Myocyte (in vitro differentiated cells): ENCODE data around the gene WFIKKN2. TPM values are rescaled to one million over a fixed set of nuclear protein-coding genes. Genes with fewer than 3 reads are reported as not detected.
A peak's percentile ranks its signal among the peaks of the same experiment; 100 is the strongest.
"Not testable (repeated sequence)": the region's sequence is repeated elsewhere in the genome, so short reads cannot be mapped to it uniquely, and the experiment has no call there.

Source experiments
- DNase-seq: peaks from one replicate; pipeline ENCODE4 v3.0.0-alpha.2; 2012; ENCODE audit warnings: low read depth
- polyA plus RNA-seq: library from polyadenylated mRNA; unstranded; fragments of >200 nt; gene quantifications from one replicate; pipeline ENCODE4 v1.2.1, GENCODE V29; 2012; ENCODE audit warnings: missing spikeins
- total RNA-seq: library from RNA; depleted of rRNA; stranded (reverse); fragments of >200 nt; gene quantifications from 2 replicates; pipeline ENCODE4 v1.2.3, GENCODE V29; 2014

WFIKKN2 gene, protein sequence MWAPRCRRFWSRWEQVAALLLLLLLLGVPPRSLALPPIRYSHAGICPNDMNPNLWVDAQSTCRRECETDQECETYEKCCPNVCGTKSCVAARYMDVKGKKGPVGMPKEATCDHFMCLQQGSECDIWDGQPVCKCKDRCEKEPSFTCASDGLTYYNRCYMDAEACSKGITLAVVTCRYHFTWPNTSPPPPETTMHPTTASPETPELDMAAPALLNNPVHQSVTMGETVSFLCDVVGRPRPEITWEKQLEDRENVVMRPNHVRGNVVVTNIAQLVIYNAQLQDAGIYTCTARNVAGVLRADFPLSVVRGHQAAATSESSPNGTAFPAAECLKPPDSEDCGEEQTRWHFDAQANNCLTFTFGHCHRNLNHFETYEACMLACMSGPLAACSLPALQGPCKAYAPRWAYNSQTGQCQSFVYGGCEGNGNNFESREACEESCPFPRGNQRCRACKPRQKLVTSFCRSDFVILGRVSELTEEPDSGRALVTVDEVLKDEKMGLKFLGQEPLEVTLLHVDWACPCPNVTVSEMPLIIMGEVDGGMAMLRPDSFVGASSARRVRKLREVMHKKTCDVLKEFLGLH
- 0.26 and 0.43 TPM in 2 replicates for total RNA-seq
- 0.32 TPM for polyA plus RNA-seq

DNA sequence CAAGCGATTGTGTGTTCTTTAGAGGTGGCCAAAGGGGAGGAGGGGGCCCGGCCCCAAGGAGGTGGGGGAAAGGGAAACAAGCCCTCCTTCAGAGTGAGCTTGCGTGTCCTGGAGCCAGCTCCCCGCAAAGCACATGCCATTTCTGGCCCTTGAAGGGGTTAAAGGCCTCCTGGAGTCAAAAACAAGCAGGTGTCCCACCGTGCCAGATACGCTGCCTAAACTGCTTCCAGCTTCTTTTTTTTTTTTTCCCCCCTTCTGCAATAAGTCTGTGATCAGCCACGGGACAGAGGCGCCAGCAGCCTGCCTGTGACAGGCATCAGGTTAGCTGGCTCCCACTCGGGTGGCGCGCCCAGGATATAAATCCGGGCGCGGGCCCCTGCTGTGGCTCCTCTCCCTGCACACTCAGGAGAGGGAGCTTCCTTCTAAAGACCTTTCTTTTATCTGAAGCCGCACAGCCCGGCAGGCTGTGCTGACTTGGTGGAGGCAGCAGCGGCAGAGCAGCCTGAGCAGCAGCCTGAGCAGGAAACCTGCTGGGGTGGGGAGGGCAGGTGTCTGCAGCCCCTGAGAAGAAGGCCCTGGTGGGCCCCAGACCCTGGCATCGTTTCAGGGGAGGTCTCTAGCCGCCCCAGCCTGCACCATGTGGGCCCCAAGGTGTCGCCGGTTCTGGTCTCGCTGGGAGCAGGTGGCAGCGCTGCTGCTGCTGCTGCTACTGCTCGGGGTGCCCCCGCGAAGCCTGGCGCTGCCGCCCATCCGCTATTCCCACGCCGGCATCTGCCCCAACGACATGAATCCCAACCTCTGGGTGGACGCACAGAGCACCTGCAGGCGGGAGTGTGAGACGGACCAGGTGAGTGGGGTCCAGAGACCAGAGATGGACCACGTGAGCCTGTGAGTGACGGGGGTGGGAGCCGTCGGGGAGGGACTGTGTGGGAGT, at the start of gene WFIKKN2:
Gene WFIKKN2 (plus strand): TSS at position 286 of the 934 bp plus-strand sequence. CDS start 352 bp downstream, at position 638.
- no peak for DNase-seq

DNA sequence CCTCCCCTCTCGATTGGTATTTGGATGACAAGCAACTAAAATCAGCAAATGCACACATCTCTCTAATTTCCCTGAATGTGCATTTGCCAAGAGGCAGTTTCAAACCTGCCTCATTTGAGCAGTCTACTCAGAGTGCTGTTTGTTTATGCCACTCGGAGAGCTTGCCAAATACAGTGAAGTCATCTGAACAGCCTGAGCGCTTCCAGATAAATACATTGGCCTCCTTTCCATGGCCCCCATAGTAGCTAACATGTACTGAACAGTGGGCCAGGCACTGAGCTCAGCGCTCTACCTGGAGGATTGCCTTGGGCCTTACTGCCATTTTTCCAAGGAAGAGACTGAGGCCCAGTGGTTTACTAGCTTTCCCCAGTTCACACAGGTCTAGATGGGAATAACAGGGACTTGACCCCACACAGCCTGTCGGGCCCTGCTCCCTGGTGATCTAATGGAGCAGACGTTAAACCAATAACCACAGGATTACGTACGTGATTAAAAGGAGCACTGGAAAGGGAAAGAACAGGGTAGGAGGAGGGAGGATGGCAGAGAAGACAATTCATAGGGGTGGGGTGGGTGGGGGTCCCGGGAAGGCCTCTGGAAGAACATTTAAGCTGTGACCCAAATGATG, 49.3 kb upstream of the WFIKKN2 start:
- DNase-seq, result no peak

DNA sequence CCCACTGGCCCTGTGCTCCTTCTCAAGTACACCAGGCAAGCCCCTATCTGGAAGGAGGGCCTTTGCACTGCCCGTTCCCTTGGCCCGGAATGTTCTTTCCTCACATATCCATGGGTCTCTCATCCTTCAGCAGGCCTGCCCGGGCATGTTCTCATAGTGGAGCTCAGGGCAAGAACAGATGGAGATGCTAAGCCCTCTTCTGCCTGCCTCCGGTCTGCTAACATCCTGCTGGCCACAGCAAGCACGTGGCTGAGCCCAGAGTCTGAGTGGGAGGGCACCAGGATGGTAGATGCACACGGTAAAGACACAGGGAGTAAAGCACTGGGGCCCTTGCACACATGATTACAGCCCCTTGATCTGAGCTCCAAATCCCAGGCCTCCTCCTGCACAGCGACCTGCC, 48.3 kb upstream of the WFIKKN2 start:
- DNase-seq, result peak; percentile 19

DNA sequence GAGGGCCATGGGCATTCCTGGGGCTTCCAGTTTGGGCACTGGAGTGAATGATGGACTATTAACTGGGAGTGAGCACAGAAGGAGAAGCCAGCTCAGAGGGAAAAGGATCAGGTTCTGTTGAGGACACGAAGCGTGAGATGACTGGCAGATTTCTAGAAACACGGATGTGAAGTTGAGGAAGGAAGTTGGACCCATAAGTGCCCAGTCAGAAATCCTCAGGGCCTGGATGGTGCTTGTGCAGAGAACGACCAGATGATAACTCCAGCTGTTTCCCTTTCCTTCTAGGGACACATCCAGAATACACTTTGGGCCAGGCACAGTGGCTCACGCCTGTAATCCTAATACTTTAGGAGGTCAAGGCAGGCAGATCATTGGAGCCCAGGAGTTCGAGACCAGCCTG, 44.8 kb upstream of the WFIKKN2 start:
- DNase-seq, result no peak

DNA sequence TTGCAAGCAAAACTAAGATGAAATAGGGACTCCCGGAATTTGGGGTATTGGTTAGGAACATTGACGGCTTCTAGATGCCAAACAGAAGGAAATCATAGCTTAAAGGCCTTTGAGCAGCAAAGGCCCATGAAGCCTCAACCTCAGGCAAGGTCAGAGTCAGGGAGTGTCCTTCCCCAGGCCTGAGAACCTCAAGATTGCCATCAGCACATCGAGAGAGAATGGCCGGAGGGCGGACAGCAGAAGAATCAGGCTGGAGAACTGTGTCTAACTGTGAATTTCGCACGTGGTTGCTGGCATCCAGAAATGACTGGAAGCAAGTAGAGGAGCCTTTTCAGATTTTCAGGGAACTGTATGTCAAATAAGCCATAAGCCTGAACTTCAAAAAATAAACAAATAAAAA, 43.3 kb upstream of the WFIKKN2 start:
- no peak for DNase-seq

DNA sequence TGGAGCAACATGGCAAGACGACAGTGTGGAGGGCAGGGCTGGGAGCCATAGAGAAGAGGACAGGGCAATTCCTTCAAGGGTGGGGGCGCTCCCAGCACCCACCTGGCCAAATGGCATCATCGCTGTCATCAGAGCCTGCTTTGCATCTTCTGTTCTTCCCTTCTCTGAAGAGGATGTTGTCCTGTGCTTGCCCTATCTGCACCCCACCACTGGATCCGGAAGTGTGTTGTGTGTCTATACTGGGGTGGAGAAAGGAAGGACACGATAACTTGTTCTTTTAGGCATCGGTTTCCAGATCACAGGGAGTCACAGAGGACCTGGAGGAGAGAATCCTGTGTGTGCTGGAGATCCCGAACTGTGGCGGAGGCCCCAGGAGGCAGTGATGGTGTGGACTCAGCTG, 42.4 kb upstream of the WFIKKN2 start:
- DNase-seq, result no peak

DNA sequence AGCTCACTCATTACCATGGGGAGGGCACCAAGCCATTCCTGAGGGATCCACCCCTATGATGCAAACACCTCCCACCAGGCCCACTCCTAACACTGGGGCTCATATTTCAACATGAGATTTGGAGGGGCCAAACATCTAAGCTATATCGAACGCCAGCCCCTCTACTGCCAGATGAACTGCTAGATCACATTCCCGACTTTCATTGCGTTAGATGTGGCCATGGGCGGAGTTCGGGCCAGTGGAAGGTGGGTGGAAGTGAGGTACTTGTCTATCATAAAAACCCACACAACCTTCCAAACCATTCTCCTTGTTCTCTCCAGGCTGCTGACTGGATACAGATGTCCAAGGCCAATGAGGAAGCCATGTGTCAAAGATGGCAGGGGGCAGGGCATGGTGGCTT, 41.0 kb upstream of the WFIKKN2 start:
- no peak for DNase-seq

DNA sequence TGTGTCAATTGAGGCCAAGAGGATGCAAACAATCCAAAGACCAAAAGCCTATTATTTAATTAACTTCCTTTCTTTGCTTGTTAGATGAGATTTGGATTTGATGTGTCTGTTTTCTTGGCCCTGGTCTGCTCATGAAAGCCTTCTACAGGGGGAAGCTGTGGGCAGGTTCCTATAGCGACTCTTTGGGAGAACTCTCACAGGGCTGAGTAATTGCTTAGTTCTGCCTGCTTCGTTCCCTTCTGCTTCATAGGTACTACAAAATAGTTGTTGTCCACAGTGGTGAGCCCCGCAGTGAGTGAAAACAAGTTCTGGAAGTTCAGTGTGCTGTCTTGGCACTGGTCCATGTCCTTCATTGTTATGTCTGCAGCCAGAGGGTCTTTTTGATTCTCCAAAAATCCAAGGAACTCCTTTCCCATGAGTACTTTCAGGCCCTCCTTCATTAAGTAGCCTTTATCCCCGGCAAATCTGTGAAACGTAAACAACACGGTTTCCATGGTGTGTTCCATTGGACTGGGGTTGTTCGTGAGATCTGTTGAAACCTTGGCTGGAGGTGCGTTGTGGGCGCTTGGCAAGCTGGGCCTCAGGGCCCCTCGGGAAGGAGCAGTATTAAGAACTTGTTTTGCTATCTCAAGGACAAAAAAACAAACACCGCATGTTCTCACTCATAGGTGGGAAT, 38.1 kb upstream of the WFIKKN2 start:
- no peak for DNase-seq

DNA sequence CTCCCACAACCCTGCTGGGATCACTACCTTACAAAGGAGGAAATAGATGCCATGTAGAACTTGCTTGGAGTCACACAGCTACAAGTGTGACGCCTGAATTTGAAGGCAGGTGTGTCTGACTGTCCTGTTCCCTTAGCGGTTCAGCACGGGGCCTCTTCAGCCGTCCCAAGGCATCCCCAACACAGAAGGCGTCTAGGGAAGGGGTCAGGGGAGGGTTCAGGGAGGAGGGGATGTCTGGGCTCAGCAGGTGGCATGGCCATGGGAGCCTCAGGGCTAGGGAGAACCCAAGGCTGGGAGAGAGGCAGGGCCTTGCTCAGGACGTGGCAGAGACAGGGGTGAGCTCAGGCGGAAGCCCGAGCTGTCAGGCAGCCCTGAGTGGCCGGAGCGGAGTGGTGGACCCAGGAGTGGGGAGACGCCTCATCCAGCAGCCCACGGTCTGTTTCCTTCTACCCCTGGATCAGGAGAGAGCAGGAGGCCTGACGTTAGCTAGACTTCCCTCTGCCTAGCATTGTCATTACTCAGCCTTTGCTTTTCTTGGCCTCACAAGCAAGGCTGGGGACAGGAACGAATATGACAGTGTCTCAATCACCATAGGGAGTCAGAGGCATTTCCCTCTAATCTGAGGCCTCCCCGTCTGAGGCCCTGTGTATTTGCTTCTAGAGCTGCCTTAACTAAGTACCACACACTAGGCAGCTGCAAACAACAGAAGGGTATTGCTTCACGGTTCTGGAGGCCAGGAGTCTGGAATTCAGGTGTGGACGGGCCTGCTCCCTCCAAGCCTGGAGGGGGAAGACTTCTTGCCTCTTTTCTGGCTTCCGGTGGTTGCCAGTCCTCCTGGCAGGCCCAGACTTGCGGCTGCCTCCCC, 36.7 kb upstream of the WFIKKN2 start:
- no peak for DNase-seq

DNA sequence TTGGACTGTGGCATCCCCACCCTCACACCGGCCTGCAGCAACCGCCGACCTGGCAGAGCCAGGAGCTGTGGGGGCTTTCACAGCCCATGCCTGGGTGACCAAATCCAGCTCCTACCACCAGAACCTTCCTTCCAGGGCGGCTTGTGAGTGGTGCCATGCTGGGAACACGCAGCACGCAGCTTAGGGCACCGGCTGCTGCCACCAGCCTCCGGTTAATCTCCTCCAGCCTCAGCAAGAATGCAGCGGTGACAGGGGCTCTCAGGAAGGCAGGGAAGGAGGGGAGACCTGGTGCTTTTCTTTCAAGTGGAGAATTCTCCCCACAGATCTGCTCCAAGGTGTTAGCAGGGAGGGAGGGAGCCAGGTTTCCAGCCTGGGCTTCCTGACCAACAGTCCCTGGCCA, 35.8 kb upstream of the WFIKKN2 start:
- no peak for DNase-seq

DNA sequence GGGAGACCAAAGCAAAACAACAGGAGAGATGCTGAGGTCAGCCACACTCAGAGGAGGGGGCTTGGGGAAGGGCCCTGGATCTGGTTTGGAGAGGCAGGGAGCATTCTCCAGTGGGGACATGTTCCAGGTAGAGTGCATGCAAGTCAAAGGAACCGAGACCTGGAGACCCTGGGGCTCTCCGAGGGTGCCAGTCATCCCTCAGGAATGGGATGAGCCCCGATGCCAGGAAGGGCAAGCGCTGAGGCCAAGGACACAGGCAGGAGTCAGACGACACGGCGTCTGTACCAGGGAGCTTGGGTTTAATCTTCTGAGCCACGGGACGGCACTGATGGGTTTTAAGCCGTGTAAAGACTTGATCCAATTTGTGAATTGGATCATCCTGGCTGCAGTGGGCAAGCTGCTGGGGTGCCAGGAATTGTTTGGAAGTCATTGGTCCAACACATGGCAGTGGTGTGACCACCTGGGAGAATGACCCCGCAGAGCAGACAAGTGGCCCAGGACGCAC, 35.1 kb upstream of the WFIKKN2 start:
- no peak for DNase-seq

DNA sequence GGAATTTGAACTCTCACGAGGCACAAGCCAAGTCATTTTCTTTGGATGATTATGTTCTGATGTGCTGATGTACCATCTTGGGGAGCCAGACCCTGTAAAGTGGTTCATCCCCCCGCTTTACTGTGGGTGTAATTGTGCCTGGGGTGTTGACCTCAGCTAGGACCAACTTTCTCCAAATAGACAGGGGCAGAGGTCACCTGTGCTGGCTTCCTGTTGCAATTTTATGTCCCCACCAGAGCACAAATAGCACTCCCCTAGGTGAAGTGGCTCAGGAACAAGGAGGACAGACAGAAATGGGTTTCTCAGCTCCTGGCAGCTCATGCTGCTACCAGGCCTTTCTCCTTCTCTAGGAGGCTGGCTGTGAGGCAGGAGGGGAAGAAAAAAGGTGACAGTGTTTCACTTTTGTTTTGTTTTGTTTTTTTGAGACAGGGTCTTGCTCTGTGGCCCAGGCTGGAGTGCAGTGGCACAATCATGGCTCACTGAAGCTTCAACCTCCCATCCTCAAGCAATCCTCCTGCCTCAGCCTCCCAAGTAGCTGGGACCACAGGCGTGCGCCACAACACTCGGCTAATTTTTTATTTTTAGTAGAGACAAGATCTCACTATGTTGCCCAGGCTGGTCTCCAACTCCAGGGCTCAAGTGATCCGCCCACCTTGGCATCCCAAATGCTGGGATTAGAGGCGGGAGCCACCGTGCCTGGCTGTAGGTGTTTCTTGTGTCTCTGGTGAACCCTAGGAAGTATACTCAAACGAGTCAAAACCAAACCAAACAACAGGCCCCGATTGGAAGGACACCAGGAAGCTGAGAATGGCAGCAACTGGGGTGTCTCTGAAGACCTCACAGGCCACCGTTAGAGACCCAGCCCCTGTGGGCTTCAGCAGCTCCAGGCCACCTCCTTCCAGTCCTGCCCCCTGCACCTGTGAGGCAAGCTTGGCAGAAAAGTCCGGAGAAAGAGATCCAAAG, 32.5 kb upstream of the WFIKKN2 start:
- no peak for DNase-seq

DNA sequence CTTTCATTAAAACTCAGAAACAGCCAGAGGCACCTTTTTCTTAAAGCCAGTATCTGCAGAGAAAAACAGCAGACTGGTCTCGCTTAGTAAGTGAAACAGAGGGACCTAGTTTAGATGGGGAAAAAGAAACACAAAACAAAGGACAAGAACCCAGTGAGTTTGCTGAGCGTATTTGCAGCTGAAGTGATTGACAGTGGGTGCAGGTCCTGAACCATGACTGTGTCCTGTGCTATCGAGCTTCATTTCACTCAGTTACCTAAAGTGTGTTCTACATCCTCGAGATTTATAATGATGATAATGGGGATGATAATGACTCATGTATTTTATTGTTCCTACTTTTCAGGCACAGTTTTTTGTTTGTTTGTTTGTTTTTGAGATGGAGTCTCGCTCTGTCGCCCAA, 31.7 kb upstream of the WFIKKN2 start:
- DNase-seq, result no peak

DNA sequence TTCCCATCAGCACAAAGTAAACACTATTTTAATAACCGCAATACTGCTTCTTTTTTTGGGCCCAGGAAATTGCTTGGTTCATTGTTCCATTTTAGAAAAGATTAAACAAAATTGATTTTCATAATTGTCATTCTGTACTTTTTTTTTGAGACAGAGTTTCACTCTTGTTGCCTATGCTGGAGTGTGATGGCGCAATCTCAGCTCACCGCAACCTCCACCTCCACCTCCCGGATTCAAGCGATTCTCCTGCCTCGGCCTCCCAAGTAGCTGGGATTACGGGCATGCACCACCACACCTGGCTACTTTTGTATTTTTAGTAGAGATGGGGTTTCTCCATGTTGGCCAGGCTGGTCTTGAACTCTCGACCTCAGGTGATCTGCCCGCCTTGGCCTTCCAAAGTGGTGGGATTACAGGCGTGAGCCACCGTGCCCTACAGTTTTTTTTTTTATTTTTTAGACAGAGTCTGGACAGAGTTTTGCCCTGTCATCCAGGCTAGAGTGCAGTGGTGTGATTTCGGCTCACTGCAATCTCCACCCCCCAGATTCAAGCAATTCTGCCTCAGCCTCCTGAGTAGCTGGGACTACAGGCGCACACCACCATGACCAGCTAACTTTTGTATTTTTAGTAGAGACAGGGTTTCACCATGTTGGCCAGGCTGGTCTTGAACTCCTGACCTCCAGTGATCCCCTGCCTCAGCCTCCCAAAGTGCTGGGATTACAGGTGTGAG, 30.5 kb upstream of the WFIKKN2 start:
- DNase-seq, result not testable (repeated sequence)

DNA sequence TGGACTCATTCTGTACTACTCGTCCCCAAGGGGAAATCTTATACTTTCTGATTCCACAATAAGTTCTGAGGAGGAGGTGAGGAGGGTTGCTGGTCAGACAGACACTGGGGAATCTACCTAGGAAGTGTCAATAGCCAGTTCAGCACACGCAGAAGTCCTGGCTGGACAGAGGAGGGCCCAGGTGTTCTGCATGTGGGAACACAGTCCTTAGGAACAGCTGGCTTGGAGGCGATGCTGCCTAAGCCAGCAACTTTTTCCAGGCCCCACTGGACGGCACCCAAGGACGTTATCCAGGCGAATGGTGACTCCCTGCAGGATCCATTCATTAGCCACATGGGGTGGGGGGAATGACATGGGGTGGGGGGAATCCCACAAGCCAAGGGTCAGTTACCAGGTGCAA, 29.9 kb upstream of the WFIKKN2 start:
- DNase-seq, result no peak

DNA sequence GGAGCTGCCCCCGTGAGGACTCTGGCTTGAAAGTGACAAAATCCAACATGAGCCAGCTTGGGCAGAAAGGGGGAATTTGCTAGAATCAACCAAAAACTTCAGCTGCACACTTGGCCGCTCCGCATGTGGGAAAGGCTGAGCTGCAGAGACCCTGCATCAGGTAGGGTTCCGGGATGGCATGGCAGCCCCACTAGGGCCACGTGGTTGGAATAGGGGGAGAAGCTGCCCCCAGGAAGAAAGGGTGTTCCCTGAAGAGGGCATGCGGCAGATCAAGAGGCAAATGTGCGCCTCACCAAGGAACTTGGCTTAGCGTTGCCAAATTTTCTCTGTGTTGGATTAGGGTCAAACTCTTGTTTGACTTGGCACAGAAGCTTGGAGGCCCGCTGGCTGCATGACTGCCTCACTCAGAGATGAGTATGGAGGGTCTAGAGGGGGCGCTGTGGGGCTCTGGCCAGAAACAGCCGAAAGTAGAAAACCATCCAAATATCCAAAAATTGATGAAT, 29.2 kb upstream of the WFIKKN2 start:
- DNase-seq, result no peak

DNA sequence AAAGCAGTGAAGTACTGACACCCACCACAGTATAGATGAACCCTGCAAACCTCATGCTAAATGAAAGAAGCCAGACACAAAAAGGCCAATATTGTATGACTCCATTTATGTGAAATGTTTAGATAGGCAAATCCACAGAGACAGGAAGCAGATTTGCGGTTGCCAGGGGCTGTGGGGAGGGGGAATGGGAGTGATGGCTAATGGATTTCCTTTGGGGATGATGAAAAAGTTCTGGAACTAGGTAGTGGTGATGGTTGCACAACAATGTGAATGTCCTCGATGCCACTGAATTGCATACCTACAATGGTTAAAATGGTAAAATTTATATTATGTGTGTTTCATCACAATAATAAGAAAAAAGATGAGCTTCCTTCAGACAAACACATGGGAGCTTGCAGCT, 28.4 kb upstream of the WFIKKN2 start:
- DNase-seq, result no peak

DNA sequence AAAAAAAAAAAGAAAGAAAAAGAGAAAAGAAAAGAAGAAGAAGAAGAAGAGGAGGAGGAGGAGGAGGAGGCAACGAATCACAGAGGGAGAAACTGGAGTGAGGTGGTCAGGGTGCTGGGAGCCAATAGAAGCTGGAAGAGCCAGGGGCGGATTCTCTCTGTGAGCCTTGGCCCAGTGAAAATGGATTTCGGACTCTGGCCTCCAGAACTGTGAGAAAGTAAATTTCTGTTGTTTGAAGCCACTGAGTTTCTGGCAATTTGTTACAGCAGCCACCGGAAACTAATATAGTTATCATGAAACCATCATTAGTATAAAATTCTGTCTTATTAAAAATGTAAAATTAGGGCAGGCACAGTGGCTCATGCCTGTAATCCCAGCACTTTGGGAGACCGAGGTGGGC, 27.7 kb upstream of the WFIKKN2 start:
- no peak for DNase-seq
